ENCODE measurements around the gene KCNQ2. TPM values are rescaled to one million over a fixed set of nuclear protein-coding genes. Genes with fewer than 3 reads are reported as not detected.
A peak's percentile ranks its signal among the peaks of the same experiment; 100 is the strongest.
"Not testable (repeated sequence)": the region's sequence is repeated elsewhere in the genome, so short reads cannot be mapped to it uniquely, and the experiment has no call there.

Gene KCNQ2
- total RNA-seq (2.1 TPM), polyA plus RNA-seq (0.14 TPM)

DNA sequence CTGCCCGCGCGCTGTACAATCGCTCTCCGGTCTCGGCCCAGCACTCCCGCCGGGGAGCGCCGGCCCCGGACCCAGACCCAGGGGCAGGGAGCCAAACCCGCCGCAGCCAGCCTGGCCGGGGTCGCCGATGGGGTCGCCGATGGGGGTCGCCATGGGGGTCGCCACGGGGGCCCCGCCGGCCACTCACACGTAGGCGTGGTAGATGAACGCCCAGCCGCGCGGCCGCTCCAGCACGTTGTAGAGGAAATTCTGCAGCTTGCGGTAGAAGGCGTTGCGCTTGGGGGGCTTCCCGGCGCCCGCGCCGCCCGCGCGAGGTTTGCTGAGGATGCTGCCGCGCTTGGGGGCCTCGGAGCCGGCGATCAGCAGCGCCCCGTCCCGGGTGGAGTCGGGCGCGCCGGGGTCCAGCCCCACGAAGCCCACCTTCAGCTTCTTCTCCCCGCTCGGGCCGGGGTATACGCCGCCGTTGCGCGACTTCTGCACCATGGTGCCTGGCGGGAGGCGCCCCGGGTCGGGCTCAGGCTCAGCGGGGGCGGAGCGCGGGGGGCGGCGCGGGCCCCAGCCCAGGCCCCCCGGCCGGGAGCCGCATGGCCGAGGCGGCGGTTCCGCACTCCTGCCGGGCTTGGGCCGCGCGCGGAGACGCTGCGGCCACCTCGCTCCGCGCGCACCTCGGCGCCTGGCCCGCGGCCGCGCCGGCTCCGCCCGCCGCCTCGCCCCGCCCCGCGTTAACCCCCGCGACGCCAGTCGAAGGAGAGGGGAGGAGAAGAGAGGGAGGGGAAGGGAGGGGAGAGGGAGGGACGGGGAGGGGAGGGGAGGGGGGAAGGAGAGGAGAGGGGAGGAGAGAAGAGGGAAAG is at the start of gene KCNQ2:
Gene KCNQ2, minus strand, starts transcription at position 675 of the 851 bp plus-strand sequence. Its CDS starts 192 bp downstream, at position 483.
- H3K36me3 ChIP-seq (ENCODE audit: insufficient read depth), result no peaks in the 10 kb centered on the region
- H3K4me3 ChIP-seq (ENCODE audit: low read depth, low read length), result peak within 1 kb of the TSS; percentile 26
- under 1% methylated on average over 111 of the region's 111 CpGs for WGBS
- H3K27ac ChIP-seq (ENCODE audit: low read depth), result no peak within 1 kb of the TSS
- H3K4me1 ChIP-seq (ENCODE audit: insufficient read depth), result no peaks in the 10 kb centered on the region
- DNase-seq (ENCODE audit: extremely low spot score), result no peak

DNA sequence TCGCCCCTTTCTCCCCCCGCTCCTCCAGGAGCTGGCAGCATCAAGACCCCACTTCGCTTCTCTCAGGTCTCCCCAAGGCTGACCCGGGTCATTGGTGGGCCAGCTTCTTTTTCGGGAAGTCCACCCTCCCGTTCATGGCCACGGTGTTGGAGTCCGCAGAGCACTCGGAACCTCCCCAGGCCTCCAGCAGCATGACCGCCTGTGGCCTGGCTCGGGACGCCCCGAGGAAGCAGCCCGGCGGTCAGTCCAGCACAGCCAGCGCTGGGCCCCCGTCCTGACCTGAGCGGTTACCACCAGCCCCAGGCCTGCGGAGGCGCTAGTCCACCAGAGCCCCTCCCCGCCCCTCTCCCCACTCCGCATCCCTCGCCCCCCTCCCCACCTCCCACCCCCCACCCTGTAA is 49.1 kb upstream of the KCNQ2 start:
- H3K27ac ChIP-seq (ENCODE audit: low read depth), result peak overlapping the region; percentile 35
- H3K36me3 ChIP-seq (ENCODE audit: insufficient read depth), result no peaks in the 10 kb centered on the region
- H3K4me3 ChIP-seq (ENCODE audit: low read depth, low read length), result peak overlapping the region; percentile 90
- no peak for DNase-seq (ENCODE audit: extremely low spot score)
- peaks cover 1% of the 10 kb centered on the region for H3K4me1 ChIP-seq (ENCODE audit: insufficient read depth)
- WGBS, result 20% methylated on average over 23 of the region's 23 CpGs

DNA sequence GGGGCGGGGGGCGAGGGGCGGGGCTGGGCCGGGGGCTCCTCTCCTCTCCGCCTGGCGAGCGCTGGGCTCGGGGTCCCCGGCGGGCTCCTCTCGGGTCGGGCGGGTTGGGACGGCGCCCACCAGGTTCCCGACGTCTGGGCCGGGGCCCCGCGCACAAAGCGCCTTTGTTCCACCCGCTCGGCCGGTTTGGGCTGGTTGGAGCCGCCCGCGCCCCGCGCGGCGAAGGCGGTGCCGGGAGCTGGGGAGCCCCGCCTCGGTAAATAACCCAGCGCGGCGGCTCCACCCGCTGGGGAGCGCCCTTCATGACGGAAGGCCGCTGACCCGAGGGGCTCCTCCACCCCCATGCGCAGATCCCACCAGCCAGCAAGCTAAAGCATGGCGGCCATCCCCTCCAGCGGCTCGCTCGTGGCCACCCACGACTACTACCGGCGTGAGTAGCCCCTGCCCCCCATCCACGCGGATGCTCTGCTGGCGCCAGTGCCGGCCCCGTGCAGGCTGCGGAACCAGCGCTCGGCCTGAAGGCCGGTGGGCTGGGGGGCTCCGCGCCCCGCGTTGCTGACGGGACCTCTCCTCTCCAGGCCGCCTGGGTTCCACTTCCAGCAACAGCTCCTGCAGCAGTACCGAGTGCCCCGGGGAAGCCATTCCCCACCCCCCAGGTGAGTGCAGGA is 48.6 kb upstream of the KCNQ2 start:
- WGBS, result under 1% methylated on average over 68 of the region's 68 CpGs
- Histone ChIP-seq H3K27ac (ENCODE audit: low read depth) (peak overlapping the region; percentile 96), H3K4me1 (ENCODE audit: insufficient read depth) (peaks cover 1% of the 10 kb centered on the region), H3K36me3 (ENCODE audit: insufficient read depth) (no peaks in the 10 kb centered on the region), H3K4me3 (ENCODE audit: low read depth, low read length) (peak overlapping the region; percentile 90)
- DNase-seq (ENCODE audit: extremely low spot score), result no peak

DNA sequence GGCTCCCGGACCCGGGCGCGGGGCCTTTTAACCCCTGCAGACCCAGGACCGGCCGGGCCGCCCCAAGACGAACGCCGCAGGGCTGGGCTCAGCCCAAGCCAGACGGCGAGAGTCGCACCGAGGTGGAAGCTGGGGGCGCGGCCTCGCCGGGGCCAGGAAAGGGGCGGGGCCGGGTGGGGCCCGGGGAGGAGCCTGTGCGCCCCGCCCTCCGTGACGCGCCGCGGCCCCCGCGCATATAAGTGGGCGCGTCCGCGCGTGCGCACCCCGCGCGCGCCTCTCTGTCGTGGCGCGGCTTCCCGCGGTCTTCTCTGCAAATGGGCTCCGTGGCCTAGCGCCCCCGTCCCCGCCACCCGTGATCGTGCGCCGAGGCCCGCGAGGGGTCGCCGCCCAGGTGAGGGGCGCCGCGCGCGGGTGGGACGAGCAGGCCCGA is 48.1 kb upstream of the KCNQ2 start, which contains the start of gene PPDPF:
Gene PPDPF, plus strand, starts transcription at position 262 of the 430 bp plus-strand sequence. CDS start 544 bp downstream, outside the sequence.
- Histone ChIP-seq H3K4me1 (ENCODE audit: insufficient read depth) (peaks cover 1% of the 10 kb centered on the region), H3K27ac (ENCODE audit: low read depth) (peak within 1 kb of the TSS; percentile 96), H3K36me3 (ENCODE audit: insufficient read depth) (no peaks in the 10 kb centered on the region), H3K4me3 (ENCODE audit: low read depth, low read length) (peak within 1 kb of the TSS; percentile 90)
- under 1% methylated on average over 64 of the region's 64 CpGs for WGBS
- DNase-seq (ENCODE audit: extremely low spot score), result peak; percentile 72

DNA sequence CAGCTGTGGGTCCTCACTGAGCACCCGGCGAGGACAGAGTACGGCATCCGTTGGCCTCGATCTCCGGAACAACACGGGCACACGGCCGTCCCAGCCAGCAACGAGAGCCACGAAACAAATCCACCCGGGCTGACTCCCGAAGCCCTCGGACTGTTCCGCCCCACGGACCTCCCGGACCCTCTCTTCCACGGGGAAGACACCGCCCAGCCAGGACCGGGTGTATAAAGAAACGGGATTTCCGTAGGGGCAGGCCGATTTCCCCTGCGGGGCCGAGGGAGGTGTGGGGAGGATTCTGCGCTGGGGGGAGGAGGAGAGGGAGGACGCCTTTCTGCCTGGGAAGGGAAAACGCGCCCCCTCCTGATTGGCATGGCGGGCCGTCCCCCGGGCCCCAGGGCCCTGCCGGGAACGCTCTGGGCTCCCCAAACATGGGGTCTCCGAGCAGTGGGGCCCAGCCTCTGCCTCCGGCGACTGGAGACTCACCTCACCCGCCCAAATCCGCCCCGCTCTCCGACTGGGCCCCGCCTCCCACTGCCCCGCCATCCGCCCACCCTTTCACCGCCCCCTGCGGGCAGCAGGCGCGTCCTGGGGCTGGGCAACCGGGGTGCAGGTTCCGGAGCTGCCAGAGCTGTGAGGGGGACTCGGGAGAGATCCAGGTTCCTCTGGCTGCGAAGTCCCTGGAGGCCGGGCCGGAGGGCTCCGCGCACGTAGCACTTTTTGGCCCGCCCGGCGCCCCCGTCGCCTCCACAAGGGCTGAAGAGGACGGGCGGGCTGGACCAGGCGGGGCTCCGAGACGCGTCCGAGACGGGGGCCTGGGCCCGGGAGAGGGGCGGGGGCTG is 47.4 kb upstream of the KCNQ2 start:
- under 1% methylated on average over 72 of the region's 72 CpGs for WGBS
- H3K27ac ChIP-seq (ENCODE audit: low read depth), result peak overlapping the region; percentile 84
- H3K4me3 ChIP-seq (ENCODE audit: low read depth, low read length), result peak overlapping the region; percentile 90
- H3K36me3 ChIP-seq (ENCODE audit: insufficient read depth), result no peaks in the 10 kb centered on the region
- peaks cover 1% of the 10 kb centered on the region for H3K4me1 ChIP-seq (ENCODE audit: insufficient read depth)
- no peak for DNase-seq (ENCODE audit: extremely low spot score)

DNA sequence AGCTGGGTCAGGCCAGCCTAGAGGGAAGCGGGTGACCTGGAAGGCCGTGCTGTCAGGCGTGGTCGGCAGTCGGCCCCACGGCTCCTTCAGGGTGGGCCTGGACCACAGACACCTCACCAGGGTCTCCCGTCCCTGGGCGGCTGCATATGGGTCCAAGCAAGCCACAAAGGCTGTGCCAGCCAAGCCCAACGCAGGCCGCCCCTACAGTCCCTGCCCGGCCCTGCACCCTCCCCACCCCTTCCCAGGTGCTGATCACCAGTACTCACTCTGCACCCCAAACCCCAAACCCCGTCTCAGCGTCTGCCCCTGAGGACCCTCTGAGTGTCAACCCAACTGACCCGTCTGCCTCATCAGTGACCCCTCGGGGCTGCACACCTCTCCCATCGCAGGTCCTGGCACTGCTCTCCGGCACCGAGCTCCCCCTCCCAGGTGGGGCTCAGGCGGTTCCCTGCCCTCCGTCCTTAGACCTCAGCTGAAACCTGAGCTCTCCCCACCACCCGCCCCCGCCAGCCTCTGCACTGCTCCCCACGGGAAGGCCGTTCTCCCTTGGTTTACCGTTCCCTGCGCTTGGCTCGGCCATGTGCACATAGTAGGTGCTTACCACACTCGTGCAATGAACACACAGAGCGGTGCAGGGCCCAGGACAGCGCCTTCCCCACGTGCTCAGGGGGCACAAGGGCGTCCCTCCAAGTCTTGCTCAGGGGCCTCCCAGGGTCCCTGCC is 46.7 kb upstream of the KCNQ2 start:
- peak overlapping the region; percentile 90 for H3K4me3 ChIP-seq (ENCODE audit: low read depth, low read length)
- no peak overlapping the region for H3K27ac ChIP-seq (ENCODE audit: low read depth)
- no peak for DNase-seq (ENCODE audit: extremely low spot score)
- peaks cover 1% of the 10 kb centered on the region for H3K4me1 ChIP-seq (ENCODE audit: insufficient read depth)
- no peaks in the 10 kb centered on the region for H3K36me3 ChIP-seq (ENCODE audit: insufficient read depth)
- WGBS, result 74% methylated on average over 32 of the region's 32 CpGs

DNA sequence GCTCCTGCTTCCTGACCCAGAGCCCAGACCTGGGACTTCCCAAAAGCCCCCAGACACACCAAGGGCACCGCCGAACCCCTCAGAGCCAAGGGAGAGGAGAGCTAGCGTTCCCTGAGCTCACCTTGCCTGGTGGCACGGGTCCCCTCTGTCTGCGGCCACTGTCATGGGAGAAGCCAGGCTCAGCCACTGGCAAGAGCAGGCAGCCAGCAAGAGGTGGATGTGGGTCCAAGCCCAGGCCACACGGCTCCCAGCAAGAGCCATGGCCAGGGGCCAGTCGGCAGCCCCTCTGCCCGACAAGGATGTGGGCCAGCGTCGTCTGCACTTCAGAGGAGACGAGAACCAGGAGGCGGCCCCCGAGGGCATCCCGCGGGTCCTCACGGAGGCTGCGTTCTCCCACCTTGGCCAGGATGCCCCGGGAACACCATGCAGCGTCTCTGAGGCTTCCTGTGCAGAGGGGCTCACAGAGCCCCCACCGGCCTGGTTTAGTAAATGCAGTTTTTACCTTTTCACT is 46.0 kb upstream of the KCNQ2 start:
- DNase-seq (ENCODE audit: extremely low spot score), result no peak

DNA sequence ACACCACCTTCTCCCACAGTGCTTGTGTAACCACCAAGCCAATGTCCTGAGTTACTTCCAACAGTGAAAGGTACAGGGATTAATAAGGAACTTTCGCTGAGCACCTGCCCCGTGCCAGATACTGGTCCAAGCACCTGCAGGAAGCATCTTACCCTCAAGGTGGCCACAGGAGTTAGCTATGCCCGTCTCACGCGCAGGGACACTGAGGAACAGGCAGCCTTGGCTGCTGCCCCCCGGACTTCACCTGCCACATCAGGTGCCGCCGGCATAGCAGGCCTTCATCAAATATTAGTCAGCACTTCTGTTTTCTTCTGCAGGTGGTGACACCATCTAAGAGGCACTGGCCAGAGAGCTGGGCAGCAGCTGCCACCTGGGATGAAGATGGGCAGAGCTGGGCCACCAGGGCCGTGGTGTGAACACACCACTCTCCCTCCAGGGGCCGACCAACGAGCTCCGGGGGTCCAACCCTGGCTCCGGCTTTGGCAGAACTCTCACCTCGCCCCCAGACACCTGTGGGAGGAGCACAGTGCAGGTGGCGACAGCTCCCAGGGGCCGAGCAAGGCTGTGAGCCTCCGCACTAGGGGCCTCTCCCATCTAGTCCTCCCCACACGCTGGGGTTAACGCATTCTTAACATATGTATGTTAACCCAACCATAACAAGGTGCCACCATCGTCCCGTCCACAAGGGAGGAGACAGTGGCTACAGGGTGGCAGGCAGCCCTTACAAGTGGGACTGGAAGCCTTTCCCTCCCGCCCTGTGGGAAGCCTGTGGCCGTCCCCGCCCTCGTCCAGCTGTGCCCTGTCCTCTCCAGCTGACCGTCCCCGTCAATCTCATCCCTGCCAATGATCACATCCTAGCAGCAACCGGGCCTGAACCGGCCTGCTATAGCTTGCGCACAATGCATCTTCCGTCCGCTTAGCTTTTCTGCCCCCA is 45.2 kb upstream of the KCNQ2 start:
- H3K4me3 ChIP-seq (ENCODE audit: low read depth, low read length), result no peak overlapping the region
- no peak for DNase-seq (ENCODE audit: extremely low spot score)
- no peak overlapping the region for H3K27ac ChIP-seq (ENCODE audit: low read depth)
- WGBS, result 94% methylated on average over 32 of the region's 32 CpGs
- no peaks in the 10 kb centered on the region for H3K36me3 ChIP-seq (ENCODE audit: insufficient read depth)
- H3K4me1 ChIP-seq (ENCODE audit: insufficient read depth), result peaks cover 1% of the 10 kb centered on the region

More for the DNA sequence above, 46.0 kb upstream of the KCNQ2 start:
- no peak overlapping the region for H3K4me3 ChIP-seq (ENCODE audit: low read depth, low read length)
- WGBS, result 83% methylated on average over 20 of the region's 20 CpGs
- H3K36me3 ChIP-seq (ENCODE audit: insufficient read depth), result no peaks in the 10 kb centered on the region
- no peak overlapping the region for H3K27ac ChIP-seq (ENCODE audit: low read depth)
- peaks cover 1% of the 10 kb centered on the region for H3K4me1 ChIP-seq (ENCODE audit: insufficient read depth)

DNA sequence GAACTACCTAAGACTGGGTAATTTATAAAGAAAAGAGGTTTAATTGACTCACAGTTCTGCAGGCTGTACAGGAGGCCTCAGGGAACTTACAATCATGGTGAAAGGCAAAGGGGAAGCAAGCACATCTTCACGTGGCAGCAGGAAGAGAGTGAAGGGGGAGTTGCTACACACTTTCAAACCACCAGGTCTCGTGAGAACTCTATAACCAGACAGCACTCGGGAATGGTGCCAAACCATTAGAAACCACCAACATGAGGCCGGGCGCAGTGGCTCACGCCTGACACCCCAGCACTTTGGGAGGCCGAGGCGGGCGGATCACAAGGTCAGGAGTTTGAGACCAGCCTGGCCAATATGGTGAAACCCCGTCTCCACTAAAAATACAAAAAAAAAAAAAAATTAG is 42.1 kb upstream of the KCNQ2 start:
- H3K4me1 ChIP-seq (ENCODE audit: insufficient read depth); H3K4me3 ChIP-seq (ENCODE audit: low read depth, low read length); H3K36me3 ChIP-seq (ENCODE audit: insufficient read depth); DNase-seq (ENCODE audit: extremely low spot score); H3K27ac ChIP-seq (ENCODE audit: low read depth): not testable (repeated sequence)
- 77% methylated on average over 10 of the region's 10 CpGs for WGBS

DNA sequence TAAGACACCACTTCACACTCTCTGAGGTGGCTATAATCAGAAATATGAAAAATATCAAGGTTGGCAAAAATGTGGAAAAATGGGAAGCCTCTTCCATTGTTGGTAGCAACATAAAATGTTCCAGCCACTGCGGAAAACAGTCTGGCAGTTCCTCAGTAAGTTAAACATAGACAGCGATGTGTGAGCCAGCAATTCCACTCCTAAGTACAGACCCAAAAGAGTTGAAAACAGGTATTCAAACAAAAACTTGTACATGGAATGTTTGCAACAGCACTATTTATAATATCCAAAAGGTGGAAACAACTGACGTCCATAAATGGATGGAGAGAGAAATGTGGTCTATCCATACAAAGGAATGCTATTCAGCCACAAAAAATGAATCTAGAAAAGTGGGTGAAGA is 40.8 kb upstream of the KCNQ2 start:
- no peaks in the 10 kb centered on the region for H3K4me1 ChIP-seq (ENCODE audit: insufficient read depth)
- DNase-seq (ENCODE audit: extremely low spot score), result no peak
- no peaks in the 10 kb centered on the region for H3K36me3 ChIP-seq (ENCODE audit: insufficient read depth)
- H3K4me3 ChIP-seq (ENCODE audit: low read depth, low read length), result no peak overlapping the region
- WGBS, result 87% methylated on average over 3 of the region's 3 CpGs
- H3K27ac ChIP-seq (ENCODE audit: low read depth), result no peak overlapping the region

DNA sequence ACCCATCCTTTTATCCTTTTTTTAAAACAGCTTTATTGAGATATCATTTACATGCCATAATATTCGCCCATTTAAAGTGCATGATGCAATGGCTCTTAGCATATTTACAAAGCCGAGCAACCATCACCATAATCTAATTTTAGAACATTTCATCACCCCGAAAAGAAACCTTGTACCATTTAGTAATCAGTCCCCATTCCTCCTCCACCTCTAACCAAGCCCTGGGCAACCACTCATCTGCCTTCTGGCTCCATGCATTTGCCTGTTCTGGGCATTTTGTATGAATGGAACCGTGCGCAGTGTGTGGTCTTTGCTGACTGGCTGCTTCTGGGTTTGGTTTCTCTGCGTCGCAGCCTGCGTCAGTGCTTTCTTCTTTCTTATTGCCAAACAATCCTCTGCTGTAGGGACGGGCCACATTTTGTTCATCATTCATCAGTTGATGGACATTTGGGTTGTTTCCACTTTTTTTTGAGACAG is 36.7 kb upstream of the KCNQ2 start:
- Histone ChIP-seq H3K4me3 (ENCODE audit: low read depth, low read length) (no peak overlapping the region), H3K27ac (ENCODE audit: low read depth) (no peak overlapping the region), H3K36me3 (ENCODE audit: insufficient read depth) (no peaks in the 10 kb centered on the region), H3K4me1 (ENCODE audit: insufficient read depth) (no peaks in the 10 kb centered on the region)
- WGBS, result 89% methylated on average over 9 of the region's 9 CpGs
- DNase-seq (ENCODE audit: extremely low spot score), result no peak

All from urinary bladder (tissue), 4 donors.